ENCODE results near the gene KRTAP10-11.

KRTAP10-11 gene

DNA sequence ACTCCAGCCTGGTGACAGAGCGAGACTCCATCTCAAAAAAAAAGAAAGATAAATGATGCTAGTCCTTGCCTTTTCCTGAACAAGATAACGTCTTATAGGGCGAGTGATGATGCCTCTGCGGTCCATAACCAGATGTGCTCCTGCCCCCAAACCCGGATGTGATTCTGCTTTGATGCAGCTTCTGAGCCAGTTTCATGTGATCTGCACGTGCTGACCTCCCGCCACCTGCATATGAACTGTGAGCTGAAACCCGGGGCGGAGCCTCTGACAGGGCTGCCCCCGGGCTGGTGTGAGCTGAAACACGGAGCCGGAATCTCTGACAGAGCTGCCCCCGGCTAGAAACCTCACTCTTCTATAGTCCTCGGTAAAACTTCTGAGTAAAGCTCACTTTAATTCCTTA, 6.9 kb downstream of the KRTAP10-11 start:
- no peak for DNase-seq (ENCODE audit: low read depth)
- no peak overlapping the region for H3K4me3 ChIP-seq (ENCODE audit: low read depth, low read length)

GRCh38 chr21:44653656-44654575, 7.7 kb downstream of the KRTAP10-11 start:
- no peak overlapping the region for H3K4me3 ChIP-seq (ENCODE audit: low read depth, low read length)
- no peak for DNase-seq (ENCODE audit: low read depth)
- no peak for TF ChIP-seq CTCF (IDR thresholded peaks at IDR 0.05; ENCODE audit: low read depth, low read length, missing control alignments)

More for the DNA sequence above, 6.9 kb downstream of the KRTAP10-11 start:
- TF ChIP-seq CTCF (IDR thresholded peaks at IDR 0.05; ENCODE audit: low read depth, low read length, missing control alignments), result no peak

GRCh38 chr21:44654576-44655175, 8.5 kb downstream of the KRTAP10-11 start, which contains the start of gene KRTAP12-4:
TSS of gene KRTAP12-4 (minus strand) at chr21:44654659. CDS start at chr21:44654614, 45 bp downstream.
- no peak for DNase-seq (ENCODE audit: low read depth)
- no peak within 1 kb of the TSS for H3K4me3 ChIP-seq (ENCODE audit: low read depth, low read length)
- TF ChIP-seq CTCF (IDR thresholded peaks at IDR 0.05; ENCODE audit: low read depth, low read length, missing control alignments), result no peak

DNA sequence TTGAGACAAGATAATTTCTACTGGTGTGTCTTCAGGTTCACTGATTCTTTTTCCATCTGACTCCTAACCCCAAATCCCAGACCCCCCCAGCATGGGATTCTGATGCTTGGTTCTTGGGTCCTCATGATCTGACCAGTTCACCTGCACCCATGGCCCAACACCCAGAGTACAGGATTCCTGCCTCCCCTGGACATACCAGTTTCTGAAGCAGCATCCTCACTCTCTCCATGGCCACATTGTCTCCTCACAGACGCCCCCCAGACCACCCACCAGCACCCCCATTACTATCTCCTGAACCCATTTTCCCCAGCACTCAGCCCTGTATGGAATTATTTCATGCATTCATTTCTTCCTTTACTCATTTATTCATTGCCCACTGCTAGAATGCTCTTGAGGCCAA, 10.7 kb downstream of the KRTAP10-11 start:
- no peak for TF ChIP-seq CTCF (IDR thresholded peaks at IDR 0.05; ENCODE audit: low read depth, low read length, missing control alignments)
- no peak for DNase-seq (ENCODE audit: low read depth)
- H3K4me3 ChIP-seq (ENCODE audit: low read depth, low read length), result no peak overlapping the region

DNA sequence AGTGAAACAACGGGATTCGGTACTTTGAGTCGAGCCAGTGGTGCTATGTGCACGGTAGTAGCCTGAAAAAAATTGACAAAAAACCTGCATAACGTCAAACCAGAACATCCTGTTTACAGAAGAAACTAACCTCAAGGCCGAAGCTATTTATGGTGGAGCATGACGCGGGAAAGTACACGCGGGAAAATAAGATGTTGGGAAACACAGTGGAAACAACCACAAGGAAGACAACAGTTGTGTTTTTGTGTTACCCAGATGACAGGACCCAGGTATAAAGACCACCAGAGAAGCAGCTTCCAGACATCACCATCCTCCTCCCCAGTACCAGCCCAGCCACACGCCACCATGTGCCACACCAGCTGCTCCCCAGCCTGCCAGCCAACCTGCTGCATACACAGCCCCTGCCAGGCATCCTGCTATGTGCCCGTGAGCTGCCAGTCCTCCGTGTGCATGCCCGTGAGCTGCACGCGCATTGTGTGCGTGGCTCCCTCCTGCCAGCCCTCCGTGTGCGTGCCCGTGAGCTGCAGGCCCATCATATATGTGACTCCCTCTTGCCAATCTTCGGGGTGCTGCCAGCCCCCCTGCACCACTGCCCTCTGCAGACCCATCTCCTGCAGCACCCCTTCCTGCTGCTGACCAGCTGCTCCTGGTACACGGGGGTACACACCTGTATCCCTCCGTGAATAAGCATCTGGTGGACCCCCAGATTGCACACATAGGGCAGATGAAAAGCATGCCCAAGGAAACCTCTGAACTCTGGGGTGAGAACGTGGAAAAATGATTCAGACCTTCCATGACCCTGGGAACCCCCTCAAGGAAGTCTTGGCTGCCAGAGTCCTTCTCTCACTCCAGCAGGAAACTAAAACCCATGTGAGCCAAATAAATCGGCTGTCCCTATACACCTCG, 11.7 kb downstream of the KRTAP10-11 start, which contains the start of gene KRTAP12-3:
Gene KRTAP12-3, plus strand, starts transcription at position 298 of the 906 bp plus-strand sequence. Its CDS starts 48 bp downstream, at position 346.
- no peak for DNase-seq (ENCODE audit: low read depth)
- no peak within 1 kb of the TSS for H3K4me3 ChIP-seq (ENCODE audit: low read depth, low read length)
- no peak for TF ChIP-seq CTCF (IDR thresholded peaks at IDR 0.05; ENCODE audit: low read depth, low read length, missing control alignments)

DNA sequence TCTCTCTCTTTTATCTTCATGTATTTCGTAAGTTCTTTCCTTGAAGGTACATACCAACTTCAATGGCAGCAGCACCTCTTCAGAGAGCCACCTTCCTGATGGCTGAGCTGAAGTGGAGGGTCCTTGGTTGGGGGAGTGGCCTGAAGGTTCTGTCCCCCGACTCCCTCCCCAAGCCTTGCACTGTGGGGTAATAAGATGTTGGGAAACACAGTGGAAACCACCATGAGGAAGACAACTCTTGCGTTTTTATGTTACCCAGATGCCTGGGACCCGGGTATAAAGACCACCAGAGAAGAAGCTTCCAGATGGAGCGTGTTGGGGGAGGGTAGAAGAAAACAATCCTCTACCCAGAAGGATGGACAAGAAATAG, 12.3 kb downstream of the KRTAP10-11 start:
- no peak for TF ChIP-seq CTCF (IDR thresholded peaks at IDR 0.05; ENCODE audit: low read depth, low read length, missing control alignments)
- DNase-seq (ENCODE audit: low read depth), result no peak
- no peak overlapping the region for H3K4me3 ChIP-seq (ENCODE audit: low read depth, low read length)
